GM12891 (cell line): ENCODE measurements around the gene PDE8A.

Experiments used
- DNase-seq: peaks from one replicate; pipeline ENCODE4 v3.0.0; 2011; ENCODE audit warnings: low spot score; ENCODE audit not compliant: insufficient read length
- FAIRE-seq: peaks from 2 replicates; lab custom pipeline; 2011; peaks lifted over from hg19 to GRCh38; lab: Jason Lieb, UNC
- PAX5 ChIP-seq: IDR thresholded peaks from 2 replicates; pipeline ENCODE4 v1.6.1; 2011; ENCODE audit warnings: low read length, moderate library complexity, mild to moderate bottlenecking; ENCODE audit not compliant: insufficient read depth, severe bottlenecking
- POLR2A ChIP-seq: IDR thresholded peaks from 2 replicates; pipeline ENCODE4 v1.6.1; 2011; ENCODE audit warnings: low read depth, low read length, control low read depth
- POLR2AphosphoS5 ChIP-seq: IDR thresholded peaks from 2 replicates; pipeline ENCODE4 v1.6.1; 2011; ENCODE audit warnings: low read depth, low read length, control low read depth
- POU2F2 ChIP-seq: IDR thresholded peaks from 2 replicates; pipeline ENCODE4 v1.6.1; 2011; ENCODE audit warnings: low read depth, mild to moderate bottlenecking, control low read depth, low read length, moderate library complexity
- SPI1 ChIP-seq: IDR thresholded peaks from 2 replicates; pipeline ENCODE4 v1.6.1; 2011; ENCODE audit warnings: low read depth, low read length, control low read depth
- TAF1 ChIP-seq: IDR thresholded peaks from 2 replicates; pipeline ENCODE4 v1.6.1; 2011; ENCODE audit warnings: low read depth, low read length, control low read depth

The PDE8A gene

GRCh38 chr15:85137489-85138168 is 156.0 kb downstream of the PDE8A start:
- FAIRE-seq (no peak), DNase-seq (no peak)
- TF ChIP-seq POLR2AphosphoS5 (no peak), PAX5 (no peak), POLR2A (no peak)

GRCh38 chr15:85139391-85139790 is 157.7 kb downstream of the PDE8A start:
- no peak for FAIRE-seq

GRCh38 chr15:85141726-85142125 is 160.1 kb downstream of the PDE8A start:
- DNase-seq = no peak
- no peak for FAIRE-seq

More at GRCh38 chr15:85139391-85139790, 157.7 kb downstream of the PDE8A start:
- TF ChIP-seq TAF1 (no peak), PAX5 (no peak), SPI1 (no peak), POLR2A (no peak), POLR2AphosphoS5 (no peak), POU2F2 (no peak)
- no peak for DNase-seq

GRCh38 chr15:85142312-85142711 is 160.7 kb downstream of the PDE8A start:
- DNase-seq (no peak), FAIRE-seq (no peak)
- TF ChIP-seq POU2F2 (no peak), PAX5 (no peak), POLR2A (no peak), POLR2AphosphoS5 (no peak), SPI1 (no peak), TAF1 (no peak)

More at GRCh38 chr15:85141726-85142125, 160.1 kb downstream of the PDE8A start:
- TF ChIP-seq SPI1 = no peak
- no peak for TF ChIP-seq POLR2A
- no peak for TF ChIP-seq TAF1
- TF ChIP-seq POLR2AphosphoS5 = no peak

- TF ChIP-seq PAX5 (no peak), POLR2AphosphoS5 (no peak), TAF1 (no peak), POU2F2 (no peak), POLR2A (no peak), SPI1 (no peak)
- DNase-seq = no peak
- no peak for FAIRE-seq
Measured at GRCh38 chr15:85149465-85150129, 167.9 kb downstream of the PDE8A start.

- no peak for FAIRE-seq
- no peak for TF ChIP-seq POU2F2
- TF ChIP-seq POLR2A = no peak
- TF ChIP-seq SPI1 = no peak
- no peak for TF ChIP-seq PAX5
- no peak for TF ChIP-seq POLR2AphosphoS5
- no peak for TF ChIP-seq TAF1
- DNase-seq = no peak
Measured at GRCh38 chr15:85150130-85150480, 168.4 kb downstream of the PDE8A start.

- no peak for TF ChIP-seq TAF1
- no peak for TF ChIP-seq POLR2AphosphoS5
- TF ChIP-seq POU2F2 = no peak
- no peak for FAIRE-seq
- DNase-seq = no peak
Measured at GRCh38 chr15:85151145-85151544, 169.5 kb downstream of the PDE8A start.

GRCh38 chr15:85151861-85152260 is 170.2 kb downstream of the PDE8A start:
- TF ChIP-seq TAF1 = no peak
- FAIRE-seq (no peak), DNase-seq (no peak)

GRCh38 chr15:85154061-85154460 is 172.4 kb downstream of the PDE8A start:
- no peak for TF ChIP-seq PAX5
- TF ChIP-seq POLR2A = no peak
- TF ChIP-seq POLR2AphosphoS5 = no peak
- TF ChIP-seq TAF1 = no peak
- TF ChIP-seq SPI1 = no peak
- no peak for TF ChIP-seq POU2F2
- DNase-seq (no peak), FAIRE-seq (no peak)

GRCh38 chr15:85155360-85155759 is 173.7 kb downstream of the PDE8A start:
- TF ChIP-seq SPI1 (no peak), TAF1 (no peak), POLR2A (no peak), PAX5 (no peak), POLR2AphosphoS5 (no peak), POU2F2 (no peak)
- FAIRE-seq (no peak), DNase-seq (no peak)

GRCh38 chr15:85155857-85156256 is 174.2 kb downstream of the PDE8A start:
- FAIRE-seq (no peak), DNase-seq (no peak)
- TF ChIP-seq PAX5 (no peak), POLR2A (no peak), TAF1 (no peak), SPI1 (no peak), POLR2AphosphoS5 (no peak), POU2F2 (no peak)

- no peak for DNase-seq
- TF ChIP-seq POU2F2 (no peak), POLR2A (no peak), POLR2AphosphoS5 (no peak), TAF1 (no peak), PAX5 (no peak), SPI1 (no peak)
- no peak for FAIRE-seq
Measured at GRCh38 chr15:85157344-85157743, 175.7 kb downstream of the PDE8A start.
